HG03045 (cell line): ENCODE measurements around the gene TNXB.
"Not testable (repeated sequence)": the region's sequence is repeated elsewhere in the genome, so short reads cannot be mapped to it uniquely, and the experiment has no call there.

Source experiments
- ATAC-seq: cut with Tn5 transposase; IDR thresholded peaks from one replicate; pipeline ENCODE4 v1.9.1; 2021; ENCODE audit warnings: mild to moderate bottlenecking, moderate library complexity; ENCODE audit not compliant: unreplicated experiment

TNXB gene

GRCh38 chr6:32112431-32112980 is 3.4 kb upstream of the TNXB start:
- no peak for ATAC-seq

- no peak for ATAC-seq
Observed at GRCh38 chr6:32111424-32112066, 2.4 kb upstream of the TNXB start.

GRCh38 chr6:32110632-32111031 is 1.5 kb upstream of the TNXB start:
- ATAC-seq: no peak

GRCh38 chr6:32109765-32110160 is 625 bp upstream of the TNXB start:
- no peak for ATAC-seq

GRCh38 chr6:32108727-32109113 is 418 bp downstream of the TNXB start:
- no peak for ATAC-seq

GRCh38 chr6:32108094-32108627 is 977 bp downstream of the TNXB start:
- no peak for ATAC-seq

GRCh38 chr6:32107406-32107805 is 1.7 kb downstream of the TNXB start:
- no peak for ATAC-seq

GRCh38 chr6:32105433-32105832 is 3.7 kb downstream of the TNXB start:
- no peak for ATAC-seq

- ATAC-seq: no peak
Observed at GRCh38 chr6:32102255-32102654, 6.9 kb downstream of the TNXB start.

- ATAC-seq: not testable (repeated sequence)
Observed at GRCh38 chr6:32100251-32100650, 8.9 kb downstream of the TNXB start.

GRCh38 chr6:32097364-32097763 is 11.8 kb downstream of the TNXB start:
- ATAC-seq: no peak

- ATAC-seq: no peak
Observed at GRCh38 chr6:32096394-32097258, 12.5 kb downstream of the TNXB start.

GRCh38 chr6:32096087-32096393 is 13.1 kb downstream of the TNXB start:
- no peak for ATAC-seq

GRCh38 chr6:32095338-32096086 is 13.6 kb downstream of the TNXB start:
- ATAC-seq: no peak

- no peak for ATAC-seq
Observed at GRCh38 chr6:32092760-32093497, 16.2 kb downstream of the TNXB start.

GRCh38 chr6:32089082-32089828 is 19.9 kb downstream of the TNXB start:
- ATAC-seq: no peak

GRCh38 chr6:32088487-32089049 is 20.6 kb downstream of the TNXB start:
- ATAC-seq: no peak

GRCh38 chr6:32087574-32088486 is 21.3 kb downstream of the TNXB start:
- ATAC-seq: no peak
